Retinal pigment epithelial cell (primary cell): Measurements from ENCODE around the gene GRM8.

Experiments
- DNase-seq: peaks from one replicate; pipeline ENCODE4 v3.0.0-alpha.2; 2010; ENCODE audit warnings: low read depth
- H3K4me3 ChIP-seq: 2 replicates; pipeline ENCODE4 v1.5.1; 2011; ENCODE audit warnings: mild to moderate bottlenecking, low read length, control low read depth, moderate library complexity
- TF ChIP-seq, protein P1 (sequence below): conservative IDR thresholded peaks from 2 replicates; pipeline ENCODE4 v1.5.1; 2011; ENCODE audit warnings: low read depth, low read length, control low read depth, inconsistent platforms

The GRM8 gene

DNA sequence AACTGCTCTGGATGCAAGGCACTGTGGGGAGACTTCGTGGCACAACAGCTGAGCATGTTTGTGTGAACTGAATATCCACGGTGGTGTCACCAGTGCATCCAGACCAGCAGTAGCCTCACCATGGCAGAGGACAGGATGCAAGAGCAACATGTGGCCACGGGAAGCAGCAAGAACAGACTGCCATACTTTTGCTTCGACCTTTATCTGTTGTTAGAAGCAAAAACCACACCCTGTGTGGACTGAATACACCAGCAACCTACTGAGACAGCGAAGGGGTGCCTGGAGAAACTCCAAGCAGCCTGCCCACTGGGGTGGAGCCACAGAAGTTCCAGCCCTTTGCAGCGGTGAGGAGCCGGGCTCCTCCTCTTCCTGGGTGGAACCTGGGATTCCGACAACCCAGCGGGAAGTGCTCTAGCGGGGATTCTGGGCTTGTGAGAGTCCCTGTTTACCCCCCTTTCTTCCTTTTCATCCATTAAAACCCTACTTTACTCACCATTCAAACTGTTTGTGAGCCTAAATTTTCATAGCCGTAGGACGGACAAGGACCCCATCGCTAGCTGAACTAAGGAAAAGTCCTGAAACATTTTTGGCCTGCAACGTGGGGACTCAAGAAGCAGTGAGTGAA lies 584.9 kb downstream of the GRM8 start:
- TF ChIP-seq, protein P1, sequence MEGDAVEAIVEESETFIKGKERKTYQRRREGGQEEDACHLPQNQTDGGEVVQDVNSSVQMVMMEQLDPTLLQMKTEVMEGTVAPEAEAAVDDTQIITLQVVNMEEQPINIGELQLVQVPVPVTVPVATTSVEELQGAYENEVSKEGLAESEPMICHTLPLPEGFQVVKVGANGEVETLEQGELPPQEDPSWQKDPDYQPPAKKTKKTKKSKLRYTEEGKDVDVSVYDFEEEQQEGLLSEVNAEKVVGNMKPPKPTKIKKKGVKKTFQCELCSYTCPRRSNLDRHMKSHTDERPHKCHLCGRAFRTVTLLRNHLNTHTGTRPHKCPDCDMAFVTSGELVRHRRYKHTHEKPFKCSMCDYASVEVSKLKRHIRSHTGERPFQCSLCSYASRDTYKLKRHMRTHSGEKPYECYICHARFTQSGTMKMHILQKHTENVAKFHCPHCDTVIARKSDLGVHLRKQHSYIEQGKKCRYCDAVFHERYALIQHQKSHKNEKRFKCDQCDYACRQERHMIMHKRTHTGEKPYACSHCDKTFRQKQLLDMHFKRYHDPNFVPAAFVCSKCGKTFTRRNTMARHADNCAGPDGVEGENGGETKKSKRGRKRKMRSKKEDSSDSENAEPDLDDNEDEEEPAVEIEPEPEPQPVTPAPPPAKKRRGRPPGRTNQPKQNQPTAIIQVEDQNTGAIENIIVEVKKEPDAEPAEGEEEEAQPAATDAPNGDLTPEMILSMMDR, result no peak
- no peak for DNase-seq
- H3K4me3 ChIP-seq, result no peak overlapping the region

DNA sequence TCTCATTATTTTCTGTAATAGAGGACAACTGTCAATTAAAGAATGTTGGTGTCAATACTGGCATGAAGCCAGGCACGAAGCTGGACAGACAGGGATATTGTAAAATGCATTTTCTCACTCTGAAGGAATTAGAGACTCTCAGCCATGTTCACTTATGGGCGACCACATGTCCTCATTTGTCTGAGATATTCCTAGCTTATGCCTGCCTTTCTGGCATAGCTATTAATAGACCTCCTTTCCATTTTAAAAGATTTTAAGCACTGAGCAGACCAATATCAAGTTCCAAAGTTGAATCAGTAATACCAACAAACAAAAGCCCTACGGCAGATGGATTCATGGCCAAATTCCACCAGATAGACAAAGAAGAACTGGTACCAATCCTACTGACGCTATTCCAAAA lies 589.9 kb downstream of the GRM8 start:
- no peak overlapping the region for H3K4me3 ChIP-seq
- TF ChIP-seq, protein P1, result no peak
- no peak for DNase-seq

DNA sequence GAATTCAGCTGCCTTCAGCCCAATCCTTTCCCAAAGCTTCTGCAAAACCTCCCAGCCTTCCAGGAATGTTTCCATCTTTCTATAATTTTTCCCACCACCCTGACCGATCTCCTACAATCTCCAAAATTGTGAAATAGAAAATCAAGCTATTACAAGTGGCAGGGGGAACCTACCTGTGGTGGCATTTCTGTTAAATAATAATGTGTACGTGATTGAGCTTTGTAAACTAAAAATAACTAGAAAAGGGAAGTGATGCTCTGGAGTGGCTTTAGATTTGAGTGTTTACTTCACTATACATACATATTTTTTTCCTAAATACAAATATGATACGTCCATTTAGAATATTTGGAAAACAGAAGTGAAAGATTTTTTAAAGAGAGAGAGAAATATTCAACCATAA lies 593.6 kb downstream of the GRM8 start:
- no peak overlapping the region for H3K4me3 ChIP-seq
- no peak for DNase-seq
- TF ChIP-seq, protein P1, result no peak

DNA sequence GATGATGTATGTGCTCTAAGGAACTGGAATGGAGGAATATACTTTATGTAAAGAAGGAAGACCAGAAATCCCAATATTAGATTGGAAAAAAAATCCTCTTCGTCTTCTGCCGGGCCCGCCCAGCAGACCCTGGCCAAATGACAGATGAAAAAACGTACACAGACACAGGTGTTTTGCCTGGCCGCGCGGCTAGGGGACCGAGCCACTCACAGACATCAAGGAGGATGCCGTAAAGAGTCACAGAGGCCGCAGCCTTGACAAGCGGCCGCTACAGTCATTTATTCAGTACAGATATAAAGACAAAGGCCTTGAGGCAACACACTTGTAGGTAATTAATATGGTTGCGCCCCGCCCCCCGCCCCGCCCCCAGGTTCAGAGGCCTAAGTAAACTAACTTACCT lies 594.1 kb downstream of the GRM8 start:
- DNase-seq, result no peak
- H3K4me3 ChIP-seq, result no peak overlapping the region
- TF ChIP-seq, protein P1, result no peak

DNA sequence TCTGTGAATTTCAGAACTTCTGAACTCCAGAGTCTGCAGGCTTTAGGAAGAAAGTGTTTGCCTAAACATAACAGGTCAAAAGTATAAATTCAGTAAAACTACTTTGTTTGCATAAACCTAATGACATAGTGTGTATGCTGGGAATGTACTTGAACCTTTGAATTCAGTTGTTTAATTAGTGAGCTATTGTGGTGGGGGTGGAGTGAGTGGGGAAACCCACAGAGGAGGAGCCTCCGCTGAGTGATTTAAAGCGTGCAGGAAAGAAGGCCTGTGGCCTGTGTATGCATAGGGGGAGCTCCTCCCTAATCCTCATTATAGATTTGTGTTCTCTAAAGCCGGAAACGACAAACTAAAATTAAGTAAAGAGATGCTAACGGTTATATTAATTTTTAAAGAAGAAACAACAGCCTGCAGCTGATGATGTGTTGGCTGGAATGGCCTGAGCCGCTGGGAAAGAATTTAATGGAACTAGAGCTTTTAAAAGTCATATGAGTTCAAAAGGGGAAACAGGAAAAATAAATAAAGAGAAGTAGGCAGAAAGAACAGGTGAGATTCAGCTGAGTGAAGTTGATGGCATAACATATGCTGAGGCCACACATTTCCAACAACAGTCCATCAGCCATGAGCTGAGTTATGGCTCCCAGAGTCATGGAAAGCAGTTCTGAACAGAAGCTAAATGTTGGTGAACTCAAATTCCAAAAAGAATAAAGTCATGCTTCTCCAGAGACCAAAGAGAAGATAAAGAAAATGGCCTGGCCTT lies 595.0 kb downstream of the GRM8 start:
- TF ChIP-seq, protein P1, result no peak
- DNase-seq, result no peak
- H3K4me3 ChIP-seq, result no peak overlapping the region

DNA sequence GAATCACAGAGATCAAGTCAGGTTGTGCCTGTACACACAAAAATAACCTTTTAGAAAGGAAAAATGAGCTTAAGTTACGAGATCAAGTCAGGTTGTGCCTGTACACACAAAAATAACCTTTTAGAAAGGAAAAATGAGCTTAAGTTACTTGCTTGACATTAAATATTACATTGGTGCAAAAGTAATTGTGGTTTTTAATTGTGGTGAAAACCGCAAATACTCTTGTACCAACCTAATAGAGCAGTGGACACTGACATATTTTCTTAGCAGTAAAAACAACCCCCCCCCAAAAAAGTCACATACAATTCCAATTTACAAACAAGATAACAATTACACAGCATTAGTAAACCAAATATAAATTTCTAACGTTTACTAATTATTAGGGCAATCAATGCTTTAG lies 595.6 kb downstream of the GRM8 start:
- TF ChIP-seq, protein P1, result no peak
- no peak overlapping the region for H3K4me3 ChIP-seq
- DNase-seq, result no peak

DNA sequence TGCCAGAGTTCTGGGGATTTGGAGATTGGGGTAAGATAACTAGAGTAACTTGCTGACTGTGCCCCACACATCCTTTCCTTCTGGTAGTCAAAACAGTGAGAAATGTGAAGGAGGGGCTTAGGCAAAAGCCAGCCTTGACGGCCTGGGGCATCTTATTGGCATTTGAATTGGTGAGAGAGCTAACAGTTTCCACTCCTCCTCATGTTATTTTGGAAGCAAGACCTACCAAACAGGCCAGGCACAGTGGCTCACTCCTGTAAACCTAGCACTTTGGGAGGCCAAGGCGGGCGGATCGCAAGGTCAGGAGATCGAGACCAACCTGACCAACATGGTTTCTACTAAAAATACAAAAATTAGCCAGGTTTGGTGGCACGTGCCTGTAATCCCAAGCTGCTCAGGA lies 596.6 kb downstream of the GRM8 start:
- no peak for DNase-seq
- TF ChIP-seq, protein P1, result no peak
- no peak overlapping the region for H3K4me3 ChIP-seq
